Fibroblast of mammary gland (primary cell): ENCODE results near the gene PSMD7.

Source experiments
- DNase-seq: peaks from one replicate; pipeline ENCODE4 v3.0.0-alpha.2; 2010; ENCODE audit warnings: low read depth
- H3K4me3 ChIP-seq: 2 replicates; pipeline ENCODE4 v1.5.1; 2011; ENCODE audit warnings: low read depth, mild to moderate bottlenecking, low read length, moderate library complexity; ENCODE audit not compliant: control insufficient read depth
- CTCF ChIP-seq: conservative IDR thresholded peaks from 2 replicates; pipeline ENCODE4 v1.5.1; 2011; ENCODE audit warnings: low read depth, low read length, inconsistent platforms; ENCODE audit not compliant: control insufficient read depth, insufficient read depth

PSMD7 gene

DNA sequence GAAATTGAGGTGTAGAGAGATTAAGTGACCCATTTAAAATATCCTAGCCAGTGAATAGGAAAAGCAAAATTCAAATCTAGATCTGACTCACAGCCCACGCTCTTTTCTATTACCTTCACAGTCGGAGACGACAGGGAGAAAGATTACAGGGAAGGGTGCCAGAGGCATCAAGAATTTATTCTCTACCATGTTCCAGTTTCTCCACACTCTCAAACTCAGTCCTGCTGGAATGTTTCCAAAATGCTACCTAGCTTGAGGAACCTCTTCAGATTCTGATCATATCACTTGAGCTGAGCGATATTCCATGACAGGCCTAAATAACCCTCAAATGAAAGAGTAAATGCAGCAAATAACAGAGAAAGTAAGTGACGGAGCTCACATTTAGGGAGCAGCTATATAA, 5.4 kb upstream of the PSMD7 start:
- no peak for TF ChIP-seq CTCF
- no peak overlapping the region for H3K4me3 ChIP-seq
- no peak for DNase-seq

DNA sequence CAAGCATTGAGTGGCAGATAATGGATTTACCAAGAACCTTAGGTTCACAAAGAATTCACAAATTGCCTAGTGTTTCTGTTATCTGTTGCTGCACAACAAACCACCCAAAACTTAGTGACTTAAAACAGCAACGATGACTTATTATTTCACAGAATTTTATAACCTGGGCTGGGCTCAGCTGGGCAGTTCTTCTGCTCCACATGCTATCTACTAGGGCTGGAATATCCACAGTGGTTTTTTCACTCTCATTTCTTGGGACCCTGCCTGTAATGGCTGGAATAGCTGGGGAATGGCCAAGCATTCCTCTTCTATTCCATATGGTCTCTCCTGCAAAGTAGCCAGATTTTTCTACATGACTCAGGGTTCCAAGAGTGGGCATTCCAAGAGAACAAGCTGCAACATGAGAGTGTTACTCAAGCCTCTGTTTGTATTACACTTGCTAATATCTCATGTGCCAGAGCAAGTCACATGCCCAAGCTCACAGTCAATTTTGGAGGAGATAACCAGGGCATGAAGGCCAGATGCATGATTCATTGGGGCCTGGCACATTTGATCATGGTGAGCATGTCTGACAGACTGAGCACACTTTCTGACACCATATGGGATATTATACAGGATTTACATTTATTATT, 4.9 kb upstream of the PSMD7 start:
- no peak for TF ChIP-seq CTCF
- H3K4me3 ChIP-seq, result no peak overlapping the region
- peak; percentile 60 for DNase-seq

DNA sequence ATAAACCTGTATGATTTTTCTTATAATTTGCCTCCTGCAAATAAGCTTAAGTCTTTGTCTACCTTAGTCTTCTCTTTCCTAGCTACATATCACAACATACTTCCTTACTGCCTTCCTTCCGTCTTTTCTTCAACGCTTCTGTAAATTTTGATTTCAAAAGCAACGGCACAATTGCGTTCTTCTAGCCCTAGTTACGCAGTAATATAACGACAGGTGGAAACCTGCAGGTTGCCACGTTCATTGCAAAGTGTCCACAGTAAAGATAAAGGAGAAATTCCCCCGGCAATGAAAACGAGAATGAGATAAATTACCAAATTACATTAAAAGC, 546 bp upstream of the PSMD7 start:
- no peak for TF ChIP-seq CTCF
- H3K4me3 ChIP-seq, result peak overlapping the region; percentile 95
- DNase-seq, result no peak

DNA sequence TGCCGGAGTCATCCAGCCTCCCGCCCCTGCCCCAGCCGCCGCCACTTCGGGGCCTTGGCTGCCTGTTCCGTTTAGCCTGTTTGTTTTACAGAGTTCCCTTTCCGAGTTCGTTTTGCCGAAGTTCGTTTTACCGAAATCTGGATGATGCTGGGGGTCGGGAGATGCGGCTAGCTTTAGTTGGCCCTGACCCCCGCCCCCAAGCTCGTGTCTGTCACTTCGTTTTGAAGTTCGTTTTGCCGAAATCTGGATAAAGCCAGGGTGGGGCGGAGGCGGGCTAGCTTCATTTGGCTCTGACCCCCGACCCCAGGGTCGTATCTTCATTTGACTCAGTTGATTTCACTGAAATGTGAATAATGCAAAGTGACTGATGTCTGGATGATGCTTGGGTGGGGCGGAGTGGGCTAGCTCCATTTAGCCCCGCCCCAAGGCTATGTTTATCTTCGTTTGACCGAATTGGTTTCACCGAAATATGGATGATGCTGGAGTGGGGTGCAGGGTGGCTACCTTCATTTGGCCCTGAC, 591 bp downstream of the PSMD7 start:
- peak overlapping the region; percentile 95 for H3K4me3 ChIP-seq
- TF ChIP-seq CTCF, result no peak
- DNase-seq, result peak; percentile 41

DNA sequence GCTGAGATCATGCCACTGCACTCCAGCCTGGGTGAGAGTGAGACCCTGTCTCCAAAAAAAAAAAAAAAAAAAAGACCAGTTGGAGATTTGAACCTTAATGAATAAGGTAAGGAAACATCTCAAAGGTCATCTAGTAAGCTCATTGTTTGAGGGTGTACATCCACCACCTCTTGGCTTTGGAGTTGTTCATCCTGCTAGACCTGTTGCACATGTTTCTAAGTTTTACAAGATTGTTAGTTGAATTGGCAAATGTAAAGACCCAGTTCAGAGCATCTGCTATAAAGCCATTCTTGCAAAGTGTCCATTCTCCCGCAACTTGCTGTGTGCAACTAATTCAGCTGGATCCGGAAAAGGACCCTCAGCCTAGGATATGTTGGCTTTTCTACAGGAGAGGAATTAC, 1.5 kb downstream of the PSMD7 start:
- no peak for DNase-seq
- peak overlapping the region; percentile 95 for H3K4me3 ChIP-seq
- TF ChIP-seq CTCF, result no peak

GRCh38 chr16:74302341-74302740, 5.7 kb downstream of the PSMD7 start:
- DNase-seq, result no peak

More at GRCh38 chr16:74302341-74302740, 5.7 kb downstream of the PSMD7 start:
- TF ChIP-seq CTCF, result no peak
- H3K4me3 ChIP-seq, result no peak overlapping the region
